DND-41 (cell line): ENCODE data around the gene LDHA.

Experiments
- EZH2 ChIP-seq: IDR thresholded peaks from 3 replicates; pipeline ENCODE4 v1.6.1; 2012; ENCODE audit warnings: borderline replicate concordance, low read depth, mild to moderate bottlenecking, moderate library complexity, low read length, inconsistent platforms; ENCODE audit not compliant: severe bottlenecking
- TF ChIP-seq, protein P1 (sequence below): IDR thresholded peaks from 2 replicates; pipeline ENCODE4 v1.5.1; 2012; ENCODE audit warnings: borderline replicate concordance, low read length, moderate library complexity, mild to moderate bottlenecking; ENCODE audit not compliant: poor library complexity, severe bottlenecking; ENCODE audit errors: extremely low read depth

DNA sequence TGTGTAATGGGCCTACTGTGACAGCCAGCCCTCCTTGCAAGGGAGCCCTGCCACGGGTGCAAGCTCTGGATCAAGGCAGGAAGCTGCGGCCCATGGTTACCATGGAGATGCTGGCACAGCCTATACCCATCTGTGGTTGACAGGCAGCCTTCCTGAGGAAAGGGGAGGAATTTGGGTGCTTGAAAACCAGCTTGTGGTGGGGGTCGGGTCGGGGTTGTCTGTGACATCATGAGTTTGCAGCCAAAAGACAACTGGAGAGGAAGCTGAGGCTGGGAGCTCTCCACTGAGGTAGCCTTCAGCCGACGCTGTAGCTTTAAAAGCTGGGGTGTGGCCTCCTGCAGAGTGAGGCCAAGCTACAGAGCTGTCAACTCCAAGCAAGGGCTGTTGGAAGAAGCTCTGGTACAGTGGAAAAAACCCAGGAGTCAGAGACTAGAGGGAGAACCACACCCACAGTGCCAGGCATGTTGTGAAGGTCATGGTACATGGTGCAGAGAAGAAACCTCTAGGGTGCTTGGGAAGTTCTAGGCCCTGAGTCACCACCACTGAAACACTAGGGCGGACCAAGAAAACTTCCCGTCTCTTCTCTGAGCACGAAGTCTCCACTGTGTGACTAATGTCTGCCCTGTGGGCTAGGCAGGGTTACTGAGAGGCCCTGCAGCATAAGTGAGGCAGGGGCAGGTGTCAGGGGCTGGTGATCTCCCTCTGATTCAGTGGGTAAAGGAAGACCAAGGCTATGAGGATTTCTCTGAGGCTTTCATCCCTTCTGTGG, 10.8 kb upstream of the LDHA start:
- TF ChIP-seq, protein P1, sequence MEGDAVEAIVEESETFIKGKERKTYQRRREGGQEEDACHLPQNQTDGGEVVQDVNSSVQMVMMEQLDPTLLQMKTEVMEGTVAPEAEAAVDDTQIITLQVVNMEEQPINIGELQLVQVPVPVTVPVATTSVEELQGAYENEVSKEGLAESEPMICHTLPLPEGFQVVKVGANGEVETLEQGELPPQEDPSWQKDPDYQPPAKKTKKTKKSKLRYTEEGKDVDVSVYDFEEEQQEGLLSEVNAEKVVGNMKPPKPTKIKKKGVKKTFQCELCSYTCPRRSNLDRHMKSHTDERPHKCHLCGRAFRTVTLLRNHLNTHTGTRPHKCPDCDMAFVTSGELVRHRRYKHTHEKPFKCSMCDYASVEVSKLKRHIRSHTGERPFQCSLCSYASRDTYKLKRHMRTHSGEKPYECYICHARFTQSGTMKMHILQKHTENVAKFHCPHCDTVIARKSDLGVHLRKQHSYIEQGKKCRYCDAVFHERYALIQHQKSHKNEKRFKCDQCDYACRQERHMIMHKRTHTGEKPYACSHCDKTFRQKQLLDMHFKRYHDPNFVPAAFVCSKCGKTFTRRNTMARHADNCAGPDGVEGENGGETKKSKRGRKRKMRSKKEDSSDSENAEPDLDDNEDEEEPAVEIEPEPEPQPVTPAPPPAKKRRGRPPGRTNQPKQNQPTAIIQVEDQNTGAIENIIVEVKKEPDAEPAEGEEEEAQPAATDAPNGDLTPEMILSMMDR: no peak
- TF ChIP-seq EZH2: no peak
